Neural cell (in vitro differentiated cells): Measurements from ENCODE around the gene CKAP2. TPM values are rescaled to one million over a fixed set of nuclear protein-coding genes. Genes with fewer than 3 reads are reported as not detected.

Source experiments
- H2AFZ ChIP-seq: fragments of 200-600, 300-800 bp; sonication (generic), shearing (Covaris generic); 2 replicates; pipeline ENCODE4 v1.6.0; 2014; ENCODE audit warnings: low read depth, mild to moderate bottlenecking, antibody characterized with exemption, low read length, moderate library complexity
- H3F3A ChIP-seq: fragments of 200-600 bp; shearing (Covaris generic); 2 replicates; pipeline ENCODE4 v1.6.1; 2016; ENCODE audit warnings: mild to moderate bottlenecking, moderate library complexity, mixed read lengths, antibody characterized with exemption, low read length; ENCODE audit not compliant: insufficient read depth, poor library complexity, severe bottlenecking
- H3K27ac ChIP-seq: fragments of 200-600, 300-800 bp; sonication (generic), shearing (Covaris generic); 2 replicates; pipeline ENCODE4 v1.5.1; 2014; ENCODE audit warnings: mild to moderate bottlenecking, low read length, moderate library complexity
- H3K27me3 ChIP-seq: fragments of 300-800, 200-600 bp; sonication (generic), shearing (Covaris generic); 2 replicates; pipeline ENCODE4 v1.6.0; 2014; ENCODE audit warnings: mild to moderate bottlenecking, low read depth, low read length, moderate library complexity; ENCODE audit not compliant: insufficient read depth
- H3K36me3 ChIP-seq: fragments of 300-800, 200-600 bp; sonication (generic), shearing (Covaris generic); 2 replicates; pipeline ENCODE4 v1.5.1; 2014; ENCODE audit warnings: mild to moderate bottlenecking, antibody characterized with exemption, low read length, moderate library complexity; ENCODE audit not compliant: insufficient read depth
- H3K4me2 ChIP-seq: fragments of 300-800, 200-600 bp; sonication (generic), shearing (Covaris generic); 2 replicates; pipeline ENCODE4 v1.6.0; 2014; ENCODE audit warnings: mild to moderate bottlenecking, low read length
- H3K4me3 ChIP-seq: fragments of 300-800, 200-600 bp; sonication (generic), shearing (Covaris generic); 2 replicates; pipeline ENCODE4 v1.5.1; 2014; ENCODE audit warnings: mild to moderate bottlenecking, low read length, moderate library complexity
- H3K79me2 ChIP-seq: fragments of 200-600 bp; shearing (Covaris generic); replicated peaks from 2 replicates; pipeline ENCODE4 v1.6.0; 2014; ENCODE audit warnings: mild to moderate bottlenecking, low read length, moderate library complexity; ENCODE audit not compliant: insufficient read depth
- H3K9ac ChIP-seq: fragments of 300-800, 200-600 bp; sonication (generic), shearing (Covaris generic); 2 replicates; pipeline ENCODE4 v1.6.1; 2016; ENCODE audit warnings: mild to moderate bottlenecking, low read length, mixed read lengths
- H3K9me2 ChIP-seq: fragments of 200-600 bp; shearing (Covaris generic); 2 replicates; pipeline ENCODE4 v1.6.1; 2016; ENCODE audit warnings: mild to moderate bottlenecking, low read length, mixed read lengths; ENCODE audit not compliant: insufficient read depth
- H3K9me3 ChIP-seq: fragments of 200-600, 300-800 bp; sonication (generic), shearing (Covaris generic); 2 replicates; pipeline ENCODE4 v1.6.1; 2016; ENCODE audit warnings: mild to moderate bottlenecking, mixed run types, low read length, moderate library complexity, mixed read lengths
- H4K20me1 ChIP-seq: fragments of 200-600 bp; shearing (Covaris generic); 2 replicates; pipeline ENCODE4 v1.6.1; 2016; ENCODE audit warnings: mild to moderate bottlenecking, mixed run types; ENCODE audit not compliant: insufficient read depth
- EP300 ChIP-seq: fragments of 450-650 bp; conservative IDR thresholded peaks from 2 replicates; pipeline ENCODE4 v1.6.1; 2014; ENCODE audit warnings: antibody characterized with exemption, mild to moderate bottlenecking, moderate library complexity; ENCODE audit not compliant: poor library complexity, severe bottlenecking
- MXI1 ChIP-seq: fragments of 450-650 bp; conservative IDR thresholded peaks from 2 replicates; pipeline ENCODE4 v1.6.1; 2014; ENCODE audit warnings: antibody characterized with exemption, mild to moderate bottlenecking; ENCODE audit not compliant: poor library complexity, severe bottlenecking
- POLR2AphosphoS5 ChIP-seq: IDR thresholded peaks from 2 replicates; pipeline ENCODE4 v1.6.1; 2012
- RAD21 ChIP-seq: fragments of 450-650 bp; conservative IDR thresholded peaks from 2 replicates; pipeline ENCODE4 v1.6.1; 2014; ENCODE audit warnings: antibody characterized with exemption, mild to moderate bottlenecking, moderate library complexity
- SMC3 ChIP-seq: fragments of 450-650 bp; conservative IDR thresholded peaks from 2 replicates; pipeline ENCODE4 v1.6.1; 2014; ENCODE audit warnings: antibody characterized with exemption, mild to moderate bottlenecking, moderate library complexity; ENCODE audit not compliant: poor library complexity
- TAF1 ChIP-seq: IDR thresholded peaks from 2 replicates; pipeline ENCODE4 v1.6.1; 2012; ENCODE audit warnings: low read depth
- polyA plus RNA-seq: library from polyadenylated mRNA; depleted of rRNA; stranded (reverse); fragments of >200 nt; gene quantifications from 2 replicates; pipeline ENCODE4 v1.2.3, GENCODE V29; 2014
- TF ChIP-seq, protein P1 (sequence below): fragments of 450-650 bp; IDR thresholded peaks from 2 replicates; pipeline ENCODE4 v1.5.1; 2014; ENCODE audit warnings: antibody characterized with exemption, mild to moderate bottlenecking, moderate library complexity; ENCODE audit not compliant: poor library complexity, severe bottlenecking
- TF ChIP-seq, protein P2 (sequence below): IDR thresholded peaks from 2 replicates; pipeline ENCODE4 v1.6.1; 2012; ENCODE audit warnings: borderline replicate concordance

Gene CKAP2
- polyA plus RNA-seq, 1 donor from 2014 or later = 19.1 TPM

DNA sequence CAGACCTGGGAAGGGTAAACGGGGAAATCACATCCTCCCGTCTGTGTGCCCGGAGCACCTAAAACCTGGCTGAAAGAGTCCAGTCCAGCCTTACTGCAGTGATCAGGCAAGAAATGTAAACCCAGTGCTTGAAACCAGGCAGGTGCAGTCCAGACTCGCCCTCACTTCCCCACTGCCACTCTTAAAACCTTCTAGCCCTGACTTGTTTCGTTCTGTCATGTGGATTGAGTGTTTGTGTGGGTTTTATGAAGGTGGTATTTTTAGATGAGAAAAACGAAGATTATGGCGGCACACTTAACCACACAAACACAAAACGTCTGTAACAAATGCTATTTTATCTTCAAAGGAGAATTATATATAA, 839 bp upstream of the CKAP2 start:
- H3K9ac ChIP-seq = peak overlapping the region; percentile 79
- peaks cover 24% of the 10 kb centered on the region for H3K79me2 ChIP-seq
- TF ChIP-seq SMC3 = no peak
- TF ChIP-seq, protein P1, sequence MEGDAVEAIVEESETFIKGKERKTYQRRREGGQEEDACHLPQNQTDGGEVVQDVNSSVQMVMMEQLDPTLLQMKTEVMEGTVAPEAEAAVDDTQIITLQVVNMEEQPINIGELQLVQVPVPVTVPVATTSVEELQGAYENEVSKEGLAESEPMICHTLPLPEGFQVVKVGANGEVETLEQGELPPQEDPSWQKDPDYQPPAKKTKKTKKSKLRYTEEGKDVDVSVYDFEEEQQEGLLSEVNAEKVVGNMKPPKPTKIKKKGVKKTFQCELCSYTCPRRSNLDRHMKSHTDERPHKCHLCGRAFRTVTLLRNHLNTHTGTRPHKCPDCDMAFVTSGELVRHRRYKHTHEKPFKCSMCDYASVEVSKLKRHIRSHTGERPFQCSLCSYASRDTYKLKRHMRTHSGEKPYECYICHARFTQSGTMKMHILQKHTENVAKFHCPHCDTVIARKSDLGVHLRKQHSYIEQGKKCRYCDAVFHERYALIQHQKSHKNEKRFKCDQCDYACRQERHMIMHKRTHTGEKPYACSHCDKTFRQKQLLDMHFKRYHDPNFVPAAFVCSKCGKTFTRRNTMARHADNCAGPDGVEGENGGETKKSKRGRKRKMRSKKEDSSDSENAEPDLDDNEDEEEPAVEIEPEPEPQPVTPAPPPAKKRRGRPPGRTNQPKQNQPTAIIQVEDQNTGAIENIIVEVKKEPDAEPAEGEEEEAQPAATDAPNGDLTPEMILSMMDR = no peak
- H3K27ac ChIP-seq = no peak overlapping the region
- peak overlapping the region; percentile 30 for H3K4me2 ChIP-seq
- peak overlapping the region; percentile 97 for H2AFZ ChIP-seq
- H3F3A ChIP-seq = no peaks in the 10 kb centered on the region
- no peaks in the 10 kb centered on the region for H4K20me1 ChIP-seq
- H3K9me3 ChIP-seq = no peaks in the 10 kb centered on the region
- H3K9me2 ChIP-seq = no peaks in the 10 kb centered on the region
- H3K4me3 ChIP-seq = peak overlapping the region; percentile 87
- H3K27me3 ChIP-seq = no peaks in the 10 kb centered on the region
- no peaks in the 10 kb centered on the region for H3K36me3 ChIP-seq

DNA sequence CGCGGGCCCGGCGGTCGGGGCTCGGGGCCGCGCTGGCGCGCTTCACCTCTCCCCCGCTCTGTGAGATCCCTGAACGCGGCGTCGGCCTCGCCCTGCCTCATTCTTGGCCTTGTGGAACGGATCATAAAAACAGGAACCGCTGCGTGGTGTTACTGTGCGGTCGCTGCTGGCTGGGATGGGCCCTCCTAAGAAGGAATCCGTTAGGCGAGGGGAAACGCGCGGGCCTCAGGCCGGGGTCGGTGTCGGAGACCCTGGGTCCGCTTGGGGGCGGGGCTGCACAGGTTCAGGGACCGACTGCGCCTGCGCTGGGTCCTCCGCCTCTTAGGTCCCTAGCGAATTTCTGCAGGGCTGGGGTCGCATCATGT, 381 bp downstream of the CKAP2 start:
- TF ChIP-seq, protein P2, sequence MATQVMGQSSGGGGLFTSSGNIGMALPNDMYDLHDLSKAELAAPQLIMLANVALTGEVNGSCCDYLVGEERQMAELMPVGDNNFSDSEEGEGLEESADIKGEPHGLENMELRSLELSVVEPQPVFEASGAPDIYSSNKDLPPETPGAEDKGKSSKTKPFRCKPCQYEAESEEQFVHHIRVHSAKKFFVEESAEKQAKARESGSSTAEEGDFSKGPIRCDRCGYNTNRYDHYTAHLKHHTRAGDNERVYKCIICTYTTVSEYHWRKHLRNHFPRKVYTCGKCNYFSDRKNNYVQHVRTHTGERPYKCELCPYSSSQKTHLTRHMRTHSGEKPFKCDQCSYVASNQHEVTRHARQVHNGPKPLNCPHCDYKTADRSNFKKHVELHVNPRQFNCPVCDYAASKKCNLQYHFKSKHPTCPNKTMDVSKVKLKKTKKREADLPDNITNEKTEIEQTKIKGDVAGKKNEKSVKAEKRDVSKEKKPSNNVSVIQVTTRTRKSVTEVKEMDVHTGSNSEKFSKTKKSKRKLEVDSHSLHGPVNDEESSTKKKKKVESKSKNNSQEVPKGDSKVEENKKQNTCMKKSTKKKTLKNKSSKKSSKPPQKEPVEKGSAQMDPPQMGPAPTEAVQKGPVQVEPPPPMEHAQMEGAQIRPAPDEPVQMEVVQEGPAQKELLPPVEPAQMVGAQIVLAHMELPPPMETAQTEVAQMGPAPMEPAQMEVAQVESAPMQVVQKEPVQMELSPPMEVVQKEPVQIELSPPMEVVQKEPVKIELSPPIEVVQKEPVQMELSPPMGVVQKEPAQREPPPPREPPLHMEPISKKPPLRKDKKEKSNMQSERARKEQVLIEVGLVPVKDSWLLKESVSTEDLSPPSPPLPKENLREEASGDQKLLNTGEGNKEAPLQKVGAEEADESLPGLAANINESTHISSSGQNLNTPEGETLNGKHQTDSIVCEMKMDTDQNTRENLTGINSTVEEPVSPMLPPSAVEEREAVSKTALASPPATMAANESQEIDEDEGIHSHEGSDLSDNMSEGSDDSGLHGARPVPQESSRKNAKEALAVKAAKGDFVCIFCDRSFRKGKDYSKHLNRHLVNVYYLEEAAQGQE = peak; percentile 37
- TF ChIP-seq POLR2AphosphoS5 = no peak
- peak; percentile 44 for TF ChIP-seq TAF1
- peak; percentile 7 for TF ChIP-seq EP300
- TF ChIP-seq MXI1 = peak; percentile 78
- H3K9me2 ChIP-seq = no peaks in the 10 kb centered on the region
- H3K27ac ChIP-seq = peak overlapping the region; percentile 81
- no peaks in the 10 kb centered on the region for H3K36me3 ChIP-seq
- no peaks in the 10 kb centered on the region for H4K20me1 ChIP-seq
- peak overlapping the region; percentile 79 for H3K9ac ChIP-seq
- no peaks in the 10 kb centered on the region for H3F3A ChIP-seq
- H3K27me3 ChIP-seq = no peaks in the 10 kb centered on the region
- peak overlapping the region; percentile 79 for H3K4me2 ChIP-seq
- H3K9me3 ChIP-seq = no peaks in the 10 kb centered on the region
- H3K4me3 ChIP-seq = peak overlapping the region; percentile 87
- peak overlapping the region; percentile 97 for H2AFZ ChIP-seq
- H3K79me2 ChIP-seq = peaks cover 24% of the 10 kb centered on the region

DNA sequence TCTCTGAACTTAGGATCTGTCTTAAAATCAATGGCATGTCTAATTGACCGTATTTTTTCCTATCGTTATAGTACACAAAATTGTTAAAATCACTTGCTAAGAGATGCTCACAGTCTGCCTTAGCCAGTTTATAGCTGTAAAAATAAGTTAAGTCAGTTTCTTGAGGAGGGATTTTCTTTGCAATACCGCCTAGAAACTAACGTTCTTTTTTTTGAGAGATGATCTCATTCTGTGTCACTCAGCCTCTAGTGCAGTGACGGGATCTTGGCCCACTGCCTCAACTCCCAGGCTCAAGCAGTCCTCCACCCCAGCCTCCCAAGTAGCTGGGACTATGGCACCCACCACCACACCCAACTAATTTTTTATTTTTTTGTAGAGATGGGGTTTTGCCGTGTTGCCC, 4.4 kb downstream of the CKAP2 start:
- H2AFZ ChIP-seq = no peak overlapping the region
- H3K27ac ChIP-seq = no peak overlapping the region
- H3K36me3 ChIP-seq = no peaks in the 10 kb centered on the region
- no peaks in the 10 kb centered on the region for H3K27me3 ChIP-seq
- H4K20me1 ChIP-seq = no peaks in the 10 kb centered on the region
- H3F3A ChIP-seq = no peaks in the 10 kb centered on the region
- H3K9ac ChIP-seq = no peak overlapping the region
- TF ChIP-seq RAD21 = no peak
- H3K4me2 ChIP-seq = no peak overlapping the region
- peaks cover 31% of the 10 kb centered on the region for H3K79me2 ChIP-seq
- no peaks in the 10 kb centered on the region for H3K9me3 ChIP-seq
- H3K4me3 ChIP-seq = no peak overlapping the region
- H3K9me2 ChIP-seq = no peaks in the 10 kb centered on the region
